SK-N-SH treated with all-trans-retinoic acid at 6 μM for 48 hours (cell line): ENCODE measurements around the gene ROBO2.

Experiments used
- ATAC-seq: fragments of 200-7000 bp; cut with Tn5 transposase; 3 replicates; pipeline ENCODE4 v1.9.1; 2020; ENCODE audit warnings: mild to moderate bottlenecking, moderate library complexity
- ARNTL ChIP-seq: fragments of 450-650 bp; formaldehyde crosslinking; IDR thresholded peaks from 2 replicates; pipeline ENCODE4 v1.5.0; 2020; ENCODE audit warnings: low read depth, mild to moderate bottlenecking, moderate library complexity, borderline replicate concordance
- CSDC2 ChIP-seq: fragments of 250-450 bp; sonication (Bioruptor Pico); IDR thresholded peaks from 2 replicates; pipeline ENCODE4 v1.5.0; 2020; ENCODE audit warnings: mild to moderate bottlenecking, moderate library complexity
- ESRRG ChIP-seq: fragments of 250-450 bp; sonication (Bioruptor Pico); IDR thresholded peaks from 2 replicates; pipeline ENCODE4 v1.6.1; 2021; ENCODE audit warnings: mild to moderate bottlenecking
- GLIS3 ChIP-seq: fragments of 250-450 bp; sonication (Bioruptor Pico); IDR thresholded peaks from 2 replicates; pipeline ENCODE4 v1.5.0; 2020; ENCODE audit warnings: mild to moderate bottlenecking, moderate library complexity
- ISL1 ChIP-seq: fragments of 250-450 bp; sonication (Bioruptor Pico); IDR thresholded peaks from 2 replicates; pipeline ENCODE4 v2.1.2; 2022; ENCODE audit warnings: mild to moderate bottlenecking, moderate library complexity
- OSR1 ChIP-seq: fragments of 250-450 bp; sonication (Bioruptor Pico); IDR thresholded peaks from 2 replicates; pipeline ENCODE4 v1.8.0; 2022; ENCODE audit warnings: moderate library complexity, mild to moderate bottlenecking, inconsistent platforms
- PPARA ChIP-seq: fragments of 250-450 bp; sonication (Bioruptor Pico); IDR thresholded peaks from 2 replicates; pipeline ENCODE4 v1.5.0; 2020; ENCODE audit warnings: mild to moderate bottlenecking, borderline replicate concordance
- RARB ChIP-seq: fragments of 250-450 bp; sonication (Bioruptor Pico); IDR thresholded peaks from 2 replicates; pipeline ENCODE4 v1.8.0; 2021; ENCODE audit warnings: mild to moderate bottlenecking, moderate library complexity
- TOX ChIP-seq: fragments of 250-450 bp; sonication (Bioruptor Pico); IDR thresholded peaks from 2 replicates; pipeline ENCODE4 v1.8.0; 2021; ENCODE audit warnings: mild to moderate bottlenecking, moderate library complexity, borderline replicate concordance
- TSHZ2 ChIP-seq: fragments of 250-450 bp; sonication (Bioruptor Pico); IDR thresholded peaks from 2 replicates; pipeline ENCODE4 v1.5.0; 2020; ENCODE audit warnings: mild to moderate bottlenecking, moderate library complexity
- ZC3H10 ChIP-seq: fragments of 250-450 bp; sonication (Bioruptor Pico); IDR thresholded peaks from 2 replicates; pipeline ENCODE4 v1.5.1; 2021; ENCODE audit warnings: mild to moderate bottlenecking, moderate library complexity
- ZFP30 ChIP-seq: fragments of 450-650 bp; formaldehyde crosslinking; IDR thresholded peaks from 2 replicates; pipeline ENCODE4 v1.5.0; 2022; ENCODE audit warnings: mild to moderate bottlenecking, moderate library complexity
- ZNF70 ChIP-seq: fragments of 450-650 bp; formaldehyde crosslinking; IDR thresholded peaks from 2 replicates; pipeline ENCODE4 v1.5.0; 2020; ENCODE audit warnings: mild to moderate bottlenecking, moderate library complexity
- ZNF8 ChIP-seq: fragments of 450-650 bp; formaldehyde crosslinking; IDR thresholded peaks from 2 replicates; pipeline ENCODE4 v1.5.0; 2020; ENCODE audit warnings: mild to moderate bottlenecking, moderate library complexity
- TF ChIP-seq, protein P1 (sequence below): fragments of 250-450 bp; sonication (Bioruptor Pico); IDR thresholded peaks from 2 replicates; pipeline ENCODE4 v1.8.0; 2021; ENCODE audit warnings: low read depth, mild to moderate bottlenecking, moderate library complexity, borderline replicate concordance
- TF ChIP-seq, protein P2 (sequence below): fragments of 250-450 bp; sonication (Bioruptor Pico); IDR thresholded peaks from 2 replicates; pipeline ENCODE4 v1.5.1; 2021; ENCODE audit warnings: mild to moderate bottlenecking, moderate library complexity
- TF ChIP-seq, protein P3 (sequence below): fragments of 250-450 bp; sonication (Bioruptor Pico); IDR thresholded peaks from 2 replicates; pipeline ENCODE4 v1.8.0; 2020; ENCODE audit warnings: mild to moderate bottlenecking, moderate library complexity, borderline replicate concordance

ROBO2 gene

GRCh38 chr3:77620009-77620408 is 580.1 kb downstream of the ROBO2 start:
- TF ChIP-seq ESRRG (CRISPR knock-in tag) (no peak), CSDC2 (no peak), TSHZ2 (CRISPR knock-in tag) (no peak), ZNF8 (no peak), ZNF70 (CRISPR knock-in tag) (no peak), OSR1 (CRISPR knock-in tag) (no peak), GLIS3 (CRISPR knock-in tag) (no peak), ZC3H10 (no peak), RARB (CRISPR knock-in tag) (no peak), ZFP30 (CRISPR knock-in tag) (no peak), ARNTL (CRISPR knock-in tag) (no peak), TOX (CRISPR knock-in tag) (no peak)
- TF ChIP-seq, protein P1, sequence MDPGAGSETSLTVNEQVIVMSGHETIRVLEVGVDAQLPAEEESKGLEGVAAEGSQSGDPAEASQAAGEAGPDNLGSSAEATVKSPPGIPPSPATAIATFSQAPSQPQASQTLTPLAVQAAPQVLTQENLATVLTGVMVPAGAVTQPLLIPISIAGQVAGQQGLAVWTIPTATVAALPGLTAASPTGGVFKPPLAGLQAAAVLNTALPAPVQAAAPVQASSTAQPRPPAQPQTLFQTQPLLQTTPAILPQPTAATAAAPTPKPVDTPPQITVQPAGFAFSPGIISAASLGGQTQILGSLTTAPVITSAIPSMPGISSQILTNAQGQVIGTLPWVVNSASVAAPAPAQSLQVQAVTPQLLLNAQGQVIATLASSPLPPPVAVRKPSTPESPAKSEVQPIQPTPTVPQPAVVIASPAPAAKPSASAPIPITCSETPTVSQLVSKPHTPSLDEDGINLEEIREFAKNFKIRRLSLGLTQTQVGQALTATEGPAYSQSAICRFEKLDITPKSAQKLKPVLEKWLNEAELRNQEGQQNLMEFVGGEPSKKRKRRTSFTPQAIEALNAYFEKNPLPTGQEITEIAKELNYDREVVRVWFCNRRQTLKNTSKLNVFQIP (CRISPR knock-in tag) = no peak
- TF ChIP-seq, protein P2, sequence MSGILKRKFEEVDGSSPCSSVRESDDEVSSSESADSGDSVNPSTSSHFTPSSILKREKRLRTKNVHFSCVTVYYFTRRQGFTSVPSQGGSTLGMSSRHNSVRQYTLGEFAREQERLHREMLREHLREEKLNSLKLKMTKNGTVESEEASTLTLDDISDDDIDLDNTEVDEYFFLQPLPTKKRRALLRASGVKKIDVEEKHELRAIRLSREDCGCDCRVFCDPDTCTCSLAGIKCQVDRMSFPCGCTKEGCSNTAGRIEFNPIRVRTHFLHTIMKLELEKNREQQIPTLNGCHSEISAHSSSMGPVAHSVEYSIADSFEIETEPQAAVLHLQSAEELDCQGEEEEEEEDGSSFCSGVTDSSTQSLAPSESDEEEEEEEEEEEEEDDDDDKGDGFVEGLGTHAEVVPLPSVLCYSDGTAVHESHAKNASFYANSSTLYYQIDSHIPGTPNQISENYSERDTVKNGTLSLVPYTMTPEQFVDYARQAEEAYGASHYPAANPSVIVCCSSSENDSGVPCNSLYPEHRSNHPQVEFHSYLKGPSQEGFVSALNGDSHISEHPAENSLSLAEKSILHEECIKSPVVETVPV = no peak
- no peak for ATAC-seq

- ATAC-seq = no peak
- no peak for TF ChIP-seq ISL1 (CRISPR knock-in tag)
- TF ChIP-seq ZFP30 (CRISPR knock-in tag) = no peak
- TF ChIP-seq RARB (CRISPR knock-in tag) = no peak
- no peak for TF ChIP-seq CSDC2
- TF ChIP-seq, protein P3, sequence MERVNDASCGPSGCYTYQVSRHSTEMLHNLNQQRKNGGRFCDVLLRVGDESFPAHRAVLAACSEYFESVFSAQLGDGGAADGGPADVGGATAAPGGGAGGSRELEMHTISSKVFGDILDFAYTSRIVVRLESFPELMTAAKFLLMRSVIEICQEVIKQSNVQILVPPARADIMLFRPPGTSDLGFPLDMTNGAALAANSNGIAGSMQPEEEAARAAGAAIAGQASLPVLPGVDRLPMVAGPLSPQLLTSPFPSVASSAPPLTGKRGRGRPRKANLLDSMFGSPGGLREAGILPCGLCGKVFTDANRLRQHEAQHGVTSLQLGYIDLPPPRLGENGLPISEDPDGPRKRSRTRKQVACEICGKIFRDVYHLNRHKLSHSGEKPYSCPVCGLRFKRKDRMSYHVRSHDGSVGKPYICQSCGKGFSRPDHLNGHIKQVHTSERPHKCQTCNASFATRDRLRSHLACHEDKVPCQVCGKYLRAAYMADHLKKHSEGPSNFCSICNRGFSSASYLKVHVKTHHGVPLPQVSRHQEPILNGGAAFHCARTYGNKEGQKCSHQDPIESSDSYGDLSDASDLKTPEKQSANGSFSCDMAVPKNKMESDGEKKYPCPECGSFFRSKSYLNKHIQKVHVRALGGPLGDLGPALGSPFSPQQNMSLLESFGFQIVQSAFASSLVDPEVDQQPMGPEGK (CRISPR knock-in tag) = no peak
- TF ChIP-seq, protein P1 (CRISPR knock-in tag) = no peak
- no peak for TF ChIP-seq TOX (CRISPR knock-in tag)
- no peak for TF ChIP-seq TSHZ2 (CRISPR knock-in tag)
- TF ChIP-seq PPARA = no peak
Measured at GRCh38 chr3:77623500-77623899, 583.6 kb downstream of the ROBO2 start.

GRCh38 chr3:77626157-77626556 is 586.3 kb downstream of the ROBO2 start:
- TF ChIP-seq ZNF70 (CRISPR knock-in tag) = no peak
- no peak for ATAC-seq
